Endothelial cell of umbilical vein (primary cell): ENCODE data around the gene FLVCR2.

Experiments used
- JUN ChIP-seq: IDR thresholded peaks from 2 replicates; pipeline ENCODE4 v1.6.1; 2011; ENCODE audit warnings: borderline replicate concordance, low read depth; ENCODE audit not compliant: insufficient read length, insufficient read depth
- POLR2AphosphoS5 ChIP-seq: IDR thresholded peaks from 2 replicates; pipeline ENCODE4 v1.6.1; 2012; ENCODE audit warnings: low read depth, mild to moderate bottlenecking, control low read depth, low read length, moderate library complexity; ENCODE audit not compliant: insufficient read depth
- TF ChIP-seq, protein P1 (sequence below), 2 donors: IDR thresholded peaks; 1 replicate in 1 of 2; 2 replicates in 1 of 2; pipeline ENCODE4 v1.5.1; 2011; ENCODE audit warnings: low read length in 2 of 2, mild to moderate bottlenecking in 2 of 2, moderate library complexity in 2 of 2, control low read depth in 1 of 2, inconsistent platforms in 1 of 2, low read depth in 1 of 2; ENCODE audit not compliant: insufficient read depth in 1 of 2; ENCODE audit errors: extremely low read depth in 1 of 2

DNA sequence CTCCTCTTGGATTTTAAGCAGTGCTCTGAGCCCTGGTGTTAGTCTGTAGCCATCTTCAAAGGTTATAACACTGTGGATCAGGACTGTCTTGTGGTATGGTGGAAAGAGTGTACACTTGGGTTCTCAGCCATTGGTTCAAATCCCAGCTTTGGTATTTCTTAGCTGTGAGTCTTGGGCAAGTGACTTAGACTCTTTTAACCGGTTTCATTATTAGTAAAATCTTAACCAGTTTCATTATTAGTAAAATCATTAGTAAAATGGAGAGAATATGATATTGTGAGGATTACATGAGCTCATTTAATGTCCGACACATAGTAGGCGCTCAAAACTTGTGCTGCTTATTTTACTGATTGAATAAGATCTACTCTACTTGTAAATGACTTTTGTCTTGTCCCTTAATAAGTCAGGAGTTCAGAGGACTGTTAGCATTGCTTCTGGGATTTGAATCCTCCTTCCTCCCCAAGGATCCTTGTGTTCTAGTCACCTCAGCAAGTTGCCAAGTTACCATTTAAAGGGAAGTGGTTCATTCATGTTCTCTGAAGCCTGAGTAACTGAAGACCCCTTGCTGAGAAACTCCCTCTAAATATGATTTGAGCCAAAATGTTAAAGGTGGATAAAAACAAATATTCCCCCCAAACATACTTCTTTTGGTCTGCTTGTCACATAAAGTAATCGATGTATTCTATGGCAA, 95.1 kb downstream of the FLVCR2 start:
- TF ChIP-seq POLR2AphosphoS5: no peak
- TF ChIP-seq JUN: no peak
- TF ChIP-seq, protein P1, sequence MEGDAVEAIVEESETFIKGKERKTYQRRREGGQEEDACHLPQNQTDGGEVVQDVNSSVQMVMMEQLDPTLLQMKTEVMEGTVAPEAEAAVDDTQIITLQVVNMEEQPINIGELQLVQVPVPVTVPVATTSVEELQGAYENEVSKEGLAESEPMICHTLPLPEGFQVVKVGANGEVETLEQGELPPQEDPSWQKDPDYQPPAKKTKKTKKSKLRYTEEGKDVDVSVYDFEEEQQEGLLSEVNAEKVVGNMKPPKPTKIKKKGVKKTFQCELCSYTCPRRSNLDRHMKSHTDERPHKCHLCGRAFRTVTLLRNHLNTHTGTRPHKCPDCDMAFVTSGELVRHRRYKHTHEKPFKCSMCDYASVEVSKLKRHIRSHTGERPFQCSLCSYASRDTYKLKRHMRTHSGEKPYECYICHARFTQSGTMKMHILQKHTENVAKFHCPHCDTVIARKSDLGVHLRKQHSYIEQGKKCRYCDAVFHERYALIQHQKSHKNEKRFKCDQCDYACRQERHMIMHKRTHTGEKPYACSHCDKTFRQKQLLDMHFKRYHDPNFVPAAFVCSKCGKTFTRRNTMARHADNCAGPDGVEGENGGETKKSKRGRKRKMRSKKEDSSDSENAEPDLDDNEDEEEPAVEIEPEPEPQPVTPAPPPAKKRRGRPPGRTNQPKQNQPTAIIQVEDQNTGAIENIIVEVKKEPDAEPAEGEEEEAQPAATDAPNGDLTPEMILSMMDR (IDR thresholded peaks at IDR 0.05; ENCODE audit: extremely low read depth in 1 of 2, insufficient read depth in 1 of 2, low read depth in 1 of 2, low read length in 2 of 2): no peak
